ENCODE data around the gene KRTAP29-1. TPM values are rescaled to one million over a fixed set of nuclear protein-coding genes. Genes with fewer than 3 reads are reported as not detected.
"Not testable (repeated sequence)": the region's sequence is repeated elsewhere in the genome, so short reads cannot be mapped to it uniquely, and the experiment has no call there.

Gene KRTAP29-1
- total RNA-seq, 1 donor from 2014 or later = not detected

DNA sequence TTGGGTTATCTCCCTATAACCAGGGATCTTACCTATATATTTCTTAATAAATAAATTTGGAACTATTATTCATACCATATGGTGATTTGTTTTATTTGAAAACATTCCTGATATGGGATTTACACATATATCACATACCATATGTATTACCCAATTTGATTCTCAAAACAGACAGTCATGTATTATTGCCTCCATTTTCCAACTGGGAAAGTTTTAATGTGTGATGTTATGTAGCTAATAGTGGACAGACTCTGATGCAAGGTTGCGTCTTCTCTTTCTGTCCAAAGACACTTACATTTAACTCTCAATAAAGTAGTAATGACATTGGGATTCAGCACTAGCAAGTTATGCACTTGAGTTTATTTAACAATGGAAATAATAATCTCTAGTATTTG, 46.4 kb downstream of the KRTAP29-1 start:
- TF ChIP-seq, protein P1, sequence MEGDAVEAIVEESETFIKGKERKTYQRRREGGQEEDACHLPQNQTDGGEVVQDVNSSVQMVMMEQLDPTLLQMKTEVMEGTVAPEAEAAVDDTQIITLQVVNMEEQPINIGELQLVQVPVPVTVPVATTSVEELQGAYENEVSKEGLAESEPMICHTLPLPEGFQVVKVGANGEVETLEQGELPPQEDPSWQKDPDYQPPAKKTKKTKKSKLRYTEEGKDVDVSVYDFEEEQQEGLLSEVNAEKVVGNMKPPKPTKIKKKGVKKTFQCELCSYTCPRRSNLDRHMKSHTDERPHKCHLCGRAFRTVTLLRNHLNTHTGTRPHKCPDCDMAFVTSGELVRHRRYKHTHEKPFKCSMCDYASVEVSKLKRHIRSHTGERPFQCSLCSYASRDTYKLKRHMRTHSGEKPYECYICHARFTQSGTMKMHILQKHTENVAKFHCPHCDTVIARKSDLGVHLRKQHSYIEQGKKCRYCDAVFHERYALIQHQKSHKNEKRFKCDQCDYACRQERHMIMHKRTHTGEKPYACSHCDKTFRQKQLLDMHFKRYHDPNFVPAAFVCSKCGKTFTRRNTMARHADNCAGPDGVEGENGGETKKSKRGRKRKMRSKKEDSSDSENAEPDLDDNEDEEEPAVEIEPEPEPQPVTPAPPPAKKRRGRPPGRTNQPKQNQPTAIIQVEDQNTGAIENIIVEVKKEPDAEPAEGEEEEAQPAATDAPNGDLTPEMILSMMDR (conservative IDR thresholded peaks at IDR 0.05) = no peak
- Mint-ChIP-seq H3K36me3 (ENCODE audit: low read depth) (no peaks in the 10 kb centered on the region), H3K4me1 (no peaks in the 10 kb centered on the region), H3K4me3 (no peak overlapping the region), H3K27me3 (ENCODE audit: low read depth) (peaks cover 96% of the 10 kb centered on the region), H3K27ac (ENCODE audit: unreplicated experiment) (no peak overlapping the region), H3K9me3 (peaks cover 6% of the 10 kb centered on the region)
- no peak for DNase-seq (ENCODE audit: low read depth, low spot score)

DNA sequence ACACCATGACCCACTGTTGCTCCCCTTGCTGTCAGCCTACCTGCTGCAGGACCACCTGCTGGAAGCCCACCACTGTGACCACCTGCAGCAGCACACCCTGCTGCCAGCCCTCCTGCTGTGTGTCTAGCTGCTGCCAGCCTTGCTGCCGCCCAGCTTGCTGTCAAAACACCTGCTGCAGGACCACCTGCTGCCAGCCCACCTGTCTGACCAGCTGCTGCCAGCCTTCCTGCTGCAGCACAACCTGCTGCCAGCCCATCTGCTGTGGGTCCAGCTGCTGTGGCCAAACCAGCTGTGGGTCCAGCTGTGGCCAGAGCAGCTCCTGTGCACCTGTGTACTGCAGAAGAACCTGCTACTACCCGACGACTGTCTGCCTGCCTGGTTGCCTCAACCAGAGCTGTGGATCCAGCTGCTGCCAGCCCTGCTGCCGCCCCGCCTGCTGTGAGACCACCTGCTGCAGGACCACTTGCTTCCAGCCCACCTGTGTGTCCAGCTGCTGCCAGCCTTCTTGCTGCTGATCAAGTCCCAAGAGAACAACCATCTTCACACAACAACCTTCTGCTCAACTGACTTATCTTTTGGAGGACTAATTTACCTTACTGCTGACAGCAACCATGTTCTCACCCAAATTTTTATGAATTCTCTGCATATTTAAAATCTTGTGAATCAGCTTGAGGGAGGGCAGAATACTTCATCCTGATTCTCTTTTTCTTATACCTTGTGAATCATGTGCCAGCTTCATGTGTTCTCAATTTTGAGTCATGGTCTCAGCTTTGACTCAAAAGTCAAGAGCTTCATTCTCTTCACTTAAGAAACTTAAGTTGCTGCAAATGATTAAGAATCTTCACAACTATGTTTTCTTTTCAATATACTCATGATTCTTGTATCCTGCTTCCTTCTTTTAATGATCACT, 47.0 kb downstream of the KRTAP29-1 start, which contains the start of gene KRTAP9-9:
TSS of gene KRTAP9-9 (plus strand) at position 4 of the 910 bp plus-strand sequence.
- H3K27ac Mint-ChIP-seq (ENCODE audit: unreplicated experiment); DNase-seq (ENCODE audit: low read depth, low spot score); H3K36me3 Mint-ChIP-seq (ENCODE audit: low read depth); H3K4me3 Mint-ChIP-seq; H3K9me3 Mint-ChIP-seq; H3K4me1 Mint-ChIP-seq: not testable (repeated sequence)
- H3K27me3 Mint-ChIP-seq (ENCODE audit: low read depth) = peaks cover 96% of the 10 kb centered on the region

DNA sequence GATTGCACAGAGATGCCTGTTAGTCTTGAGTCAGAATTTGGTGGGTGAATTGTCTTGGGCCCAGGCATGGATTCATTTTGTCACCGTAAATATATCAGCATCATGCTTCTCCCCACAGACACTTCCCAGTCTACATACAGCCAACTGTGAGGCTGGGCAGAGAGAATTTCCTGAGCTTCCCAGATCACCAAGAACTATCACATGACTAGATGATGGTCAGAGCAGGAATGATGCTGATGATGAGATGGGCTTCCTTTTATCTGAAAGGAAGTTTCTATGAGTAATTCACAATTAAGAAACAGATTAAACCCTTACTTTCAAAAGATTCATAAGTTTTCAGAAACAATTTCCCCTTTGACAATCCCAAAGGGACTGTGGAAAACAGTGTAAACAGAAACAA, 47.8 kb downstream of the KRTAP29-1 start:
- H3K36me3 Mint-ChIP-seq (ENCODE audit: low read depth) = no peaks in the 10 kb centered on the region
- H3K27ac Mint-ChIP-seq (ENCODE audit: unreplicated experiment) = no peak overlapping the region
- peaks cover 1% of the 10 kb centered on the region for H3K9me3 Mint-ChIP-seq
- no peaks in the 10 kb centered on the region for H3K4me1 Mint-ChIP-seq
- no peak overlapping the region for H3K4me3 Mint-ChIP-seq
- TF ChIP-seq, protein P1 (conservative IDR thresholded peaks at IDR 0.05) = no peak
- no peak for DNase-seq (ENCODE audit: low read depth, low spot score)
- H3K27me3 Mint-ChIP-seq (ENCODE audit: low read depth) = peaks cover 96% of the 10 kb centered on the region

Other genes starting within 250 kb of the KRTAP29-1 start
- gene KRTAP2-2, start 247.6 kb downstream of the KRTAP29-1 start, total RNA-seq = not detected in 2 replicates
- not detected in 2 replicates for gene KRTAP2-3, start 242.7 kb downstream of the KRTAP29-1 start, total RNA-seq
- gene KRTAP2-4, start 237.0 kb downstream of the KRTAP29-1 start, total RNA-seq = not detected in 2 replicates
- gene KRTAP4-7, start 218.7 kb downstream of the KRTAP29-1 start, total RNA-seq = not detected in 2 replicates
- gene KRTAP4-8, start 204.7 kb downstream of the KRTAP29-1 start, total RNA-seq = not detected in 2 replicates
- not detected in 2 replicates for gene KRTAP4-16, start 200.6 kb downstream of the KRTAP29-1 start, total RNA-seq
- gene KRTAP4-9, start 197.5 kb downstream of the KRTAP29-1 start, total RNA-seq = not detected in 2 replicates
- gene KRTAP4-11, start 184.5 kb downstream of the KRTAP29-1 start, total RNA-seq = not detected in 2 replicates
- gene KRTAP4-12, start 178.7 kb downstream of the KRTAP29-1 start, total RNA-seq = not detected in 2 replicates
- gene KRTAP4-6, start 162.3 kb downstream of the KRTAP29-1 start, total RNA-seq = not detected in 2 replicates
- not detected in 2 replicates for gene KRTAP4-5, start 153.0 kb downstream of the KRTAP29-1 start, total RNA-seq
- gene KRTAP4-4, start 142.1 kb downstream of the KRTAP29-1 start, total RNA-seq = not detected in 2 replicates
- not detected in 2 replicates for gene KRTAP4-3, start 134.6 kb downstream of the KRTAP29-1 start, total RNA-seq
- gene KRTAP4-2, start 124.6 kb downstream of the KRTAP29-1 start, total RNA-seq = not detected in 2 replicates
- not detected in 2 replicates for gene KRTAP4-1, start 117.9 kb downstream of the KRTAP29-1 start, total RNA-seq
- gene KRTAP9-1, start 113.0 kb downstream of the KRTAP29-1 start, total RNA-seq = not detected in 2 replicates
- not detected in 2 replicates for gene KRTAP9-2, start 76.2 kb downstream of the KRTAP29-1 start, total RNA-seq
- not detected in 2 replicates for gene KRTAP9-3, start 70.4 kb downstream of the KRTAP29-1 start, total RNA-seq
- gene KRTAP9-8, start 64.9 kb downstream of the KRTAP29-1 start, total RNA-seq = not detected in 2 replicates
- not detected in 2 replicates for gene KRTAP9-4, start 53.2 kb downstream of the KRTAP29-1 start, total RNA-seq
- not detected in 2 replicates for gene KRTAP9-9, start 47.5 kb downstream of the KRTAP29-1 start, total RNA-seq
- gene KRTAP9-6, start 37.5 kb downstream of the KRTAP29-1 start, total RNA-seq = not detected in 2 replicates
- not detected in 2 replicates for gene KRTAP9-7, start 27.2 kb downstream of the KRTAP29-1 start, total RNA-seq
- gene KRTAP16-1, start 6.5 kb upstream of the KRTAP29-1 start, total RNA-seq = not detected in 2 replicates
- gene KRTAP17-1, start 12.9 kb upstream of the KRTAP29-1 start, total RNA-seq = not detected in 2 replicates
- gene KRT33A, start 48.0 kb upstream of the KRTAP29-1 start, total RNA-seq = not detected in 2 replicates
- not detected in 2 replicates for gene KRT33B, start 67.0 kb upstream of the KRTAP29-1 start, total RNA-seq
- gene KRT34, start 79.5 kb upstream of the KRTAP29-1 start, total RNA-seq = not detected in 2 replicates
- not detected in 2 replicates for gene KRT31, start 94.8 kb upstream of the KRTAP29-1 start, total RNA-seq
- not detected in 2 replicates for gene KRT37, start 121.7 kb upstream of the KRTAP29-1 start, total RNA-seq
- gene KRT38, start 138.1 kb upstream of the KRTAP29-1 start, total RNA-seq = not detected in 2 replicates
- gene KRT32, start 164.5 kb upstream of the KRTAP29-1 start, total RNA-seq = not detected in 2 replicates
- gene KRT35, start 178.3 kb upstream of the KRTAP29-1 start, total RNA-seq = not detected in 2 replicates
- gene KRT36, start 187.1 kb upstream of the KRTAP29-1 start, total RNA-seq = not detected in 2 replicates
- not detected in 2 replicates for gene KRT13, start 202.8 kb upstream of the KRTAP29-1 start, total RNA-seq
- not detected in 2 replicates for gene KRT15, start 216.0 kb upstream of the KRTAP29-1 start, total RNA-seq
- gene KRT19, start 225.5 kb upstream of the KRTAP29-1 start, total RNA-seq = 0.35 and 0.80 TPM in 2 replicates